Measurements from ENCODE around the gene FGR. TPM values are rescaled to one million over a fixed set of nuclear protein-coding genes. Genes with fewer than 3 reads are reported as not detected.
A peak's percentile ranks its signal among the peaks of the same experiment; 100 is the strongest.

FGR gene
- total and polyA plus RNA-seq, 2 of the 13 experiments (the other 11 are each of a cell fraction or from before 2014, with no cell fraction given) = not detected

DNA sequence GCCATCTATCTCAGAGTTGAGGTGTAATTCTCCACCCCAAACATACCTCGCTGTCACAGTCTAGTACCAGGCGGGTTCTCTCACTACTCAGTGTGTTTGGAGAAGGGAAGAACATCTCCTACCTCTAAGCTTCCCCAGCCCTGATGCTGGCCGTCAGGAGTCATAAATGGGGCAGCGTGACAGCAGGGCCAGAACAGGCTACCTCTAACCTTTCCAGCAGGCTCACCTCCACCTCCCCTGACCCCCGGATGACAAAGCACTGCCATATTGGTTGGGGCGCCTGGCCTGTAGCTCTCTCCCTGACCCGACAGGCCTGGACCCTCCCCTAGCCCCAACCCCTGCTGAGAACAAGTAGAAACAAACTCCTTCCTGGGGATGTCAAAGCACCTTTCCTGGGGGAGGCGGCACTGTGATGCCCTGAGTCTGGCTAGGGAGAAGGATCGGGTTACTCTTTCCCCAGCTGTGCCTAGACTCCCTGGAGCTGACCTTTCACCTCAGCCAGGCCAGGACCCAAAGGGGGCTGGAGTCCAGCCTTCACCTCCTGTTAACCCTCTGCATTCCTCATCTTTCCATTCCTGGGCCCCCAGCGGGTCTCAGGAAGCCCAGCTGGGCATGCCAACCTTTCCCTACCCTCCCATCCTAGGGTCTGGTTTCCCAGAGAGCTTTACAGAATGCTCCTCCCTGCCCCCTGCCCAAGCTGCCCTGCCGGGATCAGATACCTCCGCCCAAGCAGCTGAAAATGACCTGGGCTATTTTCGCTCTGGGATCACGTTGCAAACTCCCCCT, 65.3 kb downstream of the FGR start (continued):
- TF ChIP-seq ZHX2 (IDR thresholded peaks at IDR 0.05; ENCODE audit: low read depth) (no peak), ZHX2 (CRISPR knock-in tag; IDR thresholded peaks at IDR 0.05; ENCODE audit: borderline replicate concordance) (no peak), NFIB (CRISPR knock-in tag; IDR thresholded peaks at IDR 0.05; ENCODE audit: borderline replicate concordance) (0 out of 2 replicates have a peak, but pooled peaks have one; percentile 58), LCORL (IDR thresholded peaks at IDR 0.05) (no peak), LCORL (CRISPR knock-in tag; IDR thresholded peaks at IDR 0.05) (no peak), AGO1 (IDR thresholded peaks at IDR 0.05; ENCODE audit: low read depth, low read length, poor library complexity, severe bottlenecking) (no peak), ZBTB21 (CRISPR knock-in tag; IDR thresholded peaks at IDR 0.05) (no peak), ZNF746 (CRISPR knock-in tag; IDR thresholded peaks at IDR 0.05) (no peak), ZEB1 (IDR thresholded peaks at IDR 0.05; ENCODE audit: insufficient replicate concordance, low read depth) (no peak), NFYB (CRISPR knock-in tag; IDR thresholded peaks at IDR 0.05) (no peak)
